Coronary artery (tissue), 2 donors: ENCODE measurements around the gene NAT14.

Source experiments
- DNase-seq: peaks from one replicate; pipeline ENCODE4 v3.0.0-alpha.2; 2017; ENCODE audit warnings: low spot score
- H3K27ac ChIP-seq, 2 donors: fragments of 200-600 bp; sonication (generic); one replicate each; pipeline ENCODE4 v1.5.1; 2016 to 2019
- H3K4me3 ChIP-seq: fragments of 200-600 bp; sonication (generic); 2 replicates; pipeline ENCODE4 v1.5.1; 2016; ENCODE audit warnings: mild to moderate bottlenecking, moderate library complexity
- CTCF ChIP-seq: fragments of 200-600 bp; sonication (generic); IDR thresholded peaks from one replicate; pipeline ENCODE4 v1.5.1; 2019; ENCODE audit warnings: antibody characterized with exemption

Gene NAT14

GRCh38 chr19:55487924-55488687, 3.1 kb downstream of the NAT14 start, which contains the start of gene SSC5D:
TSS of gene SSC5D (plus strand) at chr19:55488436. CDS start at chr19:55488590, 154 bp downstream.
- no peak for DNase-seq
- Histone ChIP-seq H3K27ac (peak within 1 kb of the TSS; percentile 73 to 93), H3K4me3 (peak within 1 kb of the TSS; percentile 46)
- no peak for TF ChIP-seq CTCF

GRCh38 chr19:55488986-55489710, 4.2 kb downstream of the NAT14 start:
- TF ChIP-seq CTCF: no peak
- no peak for DNase-seq
- H3K27ac ChIP-seq: peak overlapping the region in 1 of 2 donors; percentile 93
- H3K4me3 ChIP-seq: no peak overlapping the region

- H3K4me3 ChIP-seq: no peak overlapping the region
- peak overlapping the region in 1 of 2 donors; percentile 93 for H3K27ac ChIP-seq
- no peak for DNase-seq
- TF ChIP-seq CTCF: no peak
These were observed 4.9 kb downstream of the NAT14 start for GRCh38 chr19:55489711-55490477.

GRCh38 chr19:55490478-55491432, 5.8 kb downstream of the NAT14 start:
- DNase-seq: no peak
- Histone ChIP-seq H3K4me3 (no peak overlapping the region), H3K27ac (peak overlapping the region in 1 of 2 donors; percentile 77)
- TF ChIP-seq CTCF: no peak

GRCh38 chr19:55491546-55492360, 6.8 kb downstream of the NAT14 start:
- H3K27ac ChIP-seq: peak overlapping the region in 1 of 2 donors; percentile 77

More at GRCh38 chr19:55491546-55492360, 6.8 kb downstream of the NAT14 start:
- TF ChIP-seq CTCF: no peak
- no peak for DNase-seq
- H3K4me3 ChIP-seq: no peak overlapping the region
